ENCODE results near the gene LRG1. TPM values are rescaled to one million over a fixed set of nuclear protein-coding genes. Genes with fewer than 3 reads are reported as not detected.

LRG1 gene
- total RNA-seq, 4 donors from 2014 or later, result 2.1 to 8.5 TPM; not detected in 2

- H3K4me3 ChIP-seq, result no peak overlapping the region
- H3K27me3 ChIP-seq, result no peaks in the 10 kb centered on the region
- H3K4me1 ChIP-seq, result peaks cover 0 to 6% (median 0%) of the 10 kb centered on the region in 3 donors
- 0% methylated on average over 1 of the region's 23 CpGs; no CpG with 5 or more reads in 1 of the 2 donors for WGBS, 2 donors (ENCODE audit: low coverage in 1 of 2)
- TF ChIP-seq CTCF (IDR thresholded peaks at IDR 0.05) (peak in 3 of 4 experiments; percentile 46 to 83 (median 54)), POLR2AphosphoS5 (IDR thresholded peaks at IDR 0.05) (no peak)
- peak; percentile 60 for ATAC-seq
- no peaks in the 10 kb centered on the region for H3K9me3 ChIP-seq
- no peaks in the 10 kb centered on the region for H3K36me3 ChIP-seq
- no peak overlapping the region for H3K27ac ChIP-seq
Observed at GRCh38 chr19:4524808-4525562, 14.9 kb downstream of the LRG1 start.

- no peaks in the 10 kb centered on the region for H3K9me3 ChIP-seq
- H3K27me3 ChIP-seq, result no peaks in the 10 kb centered on the region
- no peak overlapping the region for H3K27ac ChIP-seq
- no peak overlapping the region for H3K4me3 ChIP-seq
- no CpG with 5 or more reads among the region's 53 CpGs for WGBS, 2 donors (ENCODE audit: low coverage in 1 of 2)
- peaks cover 0 to 21% (median 12%) of the 10 kb centered on the region in 3 donors for H3K4me1 ChIP-seq
- H3K36me3 ChIP-seq, result no peaks in the 10 kb centered on the region
- no peak for ATAC-seq
- TF ChIP-seq POLR2A (IDR thresholded peaks at IDR 0.05) (no peak), POLR2AphosphoS5 (IDR thresholded peaks at IDR 0.05) (peak; percentile 6), CTCF (IDR thresholded peaks at IDR 0.05) (peak in 3 of 4 experiments; percentile 41 to 65 (median 55)), EP300 (IDR thresholded peaks at IDR 0.05) (no peak)
Observed at GRCh38 chr19:4523306-4524110, 16.3 kb downstream of the LRG1 start.

GRCh38 chr19:4522291-4523002, 17.4 kb downstream of the LRG1 start:
- Histone ChIP-seq H3K27me3 (no peaks in the 10 kb centered on the region), H3K4me3 (no peak overlapping the region), H3K9me3 (no peaks in the 10 kb centered on the region), H3K27ac (no peak overlapping the region), H3K4me1 (peaks cover 0 to 31% (median 12%) of the 10 kb centered on the region in 3 donors), H3K36me3 (no peaks in the 10 kb centered on the region)
- WGBS, 2 donors (ENCODE audit: low coverage in 1 of 2), result 87 to 94% methylated on average over 6 to 11 of the region's 15 CpGs
- TF ChIP-seq CTCF (IDR thresholded peaks at IDR 0.05) (no peak), POLR2A (IDR thresholded peaks at IDR 0.05) (no peak), POLR2AphosphoS5 (IDR thresholded peaks at IDR 0.05) (no peak), EP300 (IDR thresholded peaks at IDR 0.05) (no peak)
- no peak for ATAC-seq

- Histone ChIP-seq H3K4me1 (peaks cover 0 to 37% (median 12%) of the 10 kb centered on the region in 3 donors), H3K27ac (no peak overlapping the region), H3K9me3 (no peaks in the 10 kb centered on the region), H3K36me3 (no peaks in the 10 kb centered on the region), H3K4me3 (no peak overlapping the region), H3K27me3 (no peaks in the 10 kb centered on the region)
- ATAC-seq, result no peak
- TF ChIP-seq EP300 (IDR thresholded peaks at IDR 0.05), result no peak
- no peak for TF ChIP-seq POLR2A (IDR thresholded peaks at IDR 0.05)
- no peak for TF ChIP-seq CTCF (IDR thresholded peaks at IDR 0.05)
- 82 to 100% methylated on average over 1 to 5 of the region's 5 CpGs for WGBS, 2 donors (ENCODE audit: low coverage in 1 of 2)
Observed at GRCh38 chr19:4521888-4522242, 18.0 kb downstream of the LRG1 start.

Measured in gastroesophageal sphincter (tissue), 4 donors.